ENCODE data around the gene ZNF185. TPM values are rescaled to one million over a fixed set of nuclear protein-coding genes. Genes with fewer than 3 reads are reported as not detected.

The ZNF185 gene
- total RNA-seq, 1 donor from 2014 or later = 2.6 TPM

GRCh38 chrX:152900937-152901445 is 3.1 kb downstream of the ZNF185 start:
- Mint-ChIP-seq H3K4me3 (no peak overlapping the region), H3K9me3 (no peaks in the 10 kb centered on the region), H3K27ac (ENCODE audit: unreplicated experiment) (peak overlapping the region; percentile 43), H3K36me3 (ENCODE audit: low read depth) (peaks cover 5% of the 10 kb centered on the region), H3K27me3 (ENCODE audit: low read depth) (peaks cover 6% of the 10 kb centered on the region), H3K4me1 (peaks cover 18% of the 10 kb centered on the region)
- DNase-seq (ENCODE audit: low read depth, low spot score) = no peak
- TF ChIP-seq CTCF (conservative IDR thresholded peaks at IDR 0.05) = no peak

- peak overlapping the region; percentile 1 for H3K4me3 Mint-ChIP-seq
- H3K27me3 Mint-ChIP-seq (ENCODE audit: low read depth) = no peaks in the 10 kb centered on the region
- no peaks in the 10 kb centered on the region for H3K36me3 Mint-ChIP-seq (ENCODE audit: low read depth)
- no peaks in the 10 kb centered on the region for H3K9me3 Mint-ChIP-seq
- no peak overlapping the region for H3K27ac Mint-ChIP-seq (ENCODE audit: unreplicated experiment)
- peaks cover 12% of the 10 kb centered on the region for H3K4me1 Mint-ChIP-seq
- no peak for TF ChIP-seq CTCF (conservative IDR thresholded peaks at IDR 0.05)
- DNase-seq (ENCODE audit: low read depth, low spot score) = no peak
Observed at GRCh38 chrX:152901816-152902501, 4.1 kb downstream of the ZNF185 start.

GRCh38 chrX:152902502-152902820 is 4.6 kb downstream of the ZNF185 start:
- Mint-ChIP-seq H3K36me3 (ENCODE audit: low read depth) (no peaks in the 10 kb centered on the region), H3K4me3 (no peak overlapping the region), H3K9me3 (no peaks in the 10 kb centered on the region)

GRCh38 chrX:152903589-152903988 is 5.7 kb downstream of the ZNF185 start:
- Mint-ChIP-seq H3K27ac (ENCODE audit: unreplicated experiment) (no peak overlapping the region), H3K4me3 (no peak overlapping the region), H3K4me1 (peaks cover 19% of the 10 kb centered on the region), H3K27me3 (ENCODE audit: low read depth) (no peaks in the 10 kb centered on the region), H3K36me3 (ENCODE audit: low read depth) (no peaks in the 10 kb centered on the region), H3K9me3 (no peaks in the 10 kb centered on the region)
- no peak for TF ChIP-seq CTCF (conservative IDR thresholded peaks at IDR 0.05)
- DNase-seq (ENCODE audit: low read depth, low spot score) = no peak

More at GRCh38 chrX:152902502-152902820, 4.6 kb downstream of the ZNF185 start:
- no peak overlapping the region for H3K27ac Mint-ChIP-seq (ENCODE audit: unreplicated experiment)
- H3K4me1 Mint-ChIP-seq = peaks cover 17% of the 10 kb centered on the region
- no peaks in the 10 kb centered on the region for H3K27me3 Mint-ChIP-seq (ENCODE audit: low read depth)
- TF ChIP-seq CTCF (conservative IDR thresholded peaks at IDR 0.05) = no peak
- no peak for DNase-seq (ENCODE audit: low read depth, low spot score)

GRCh38 chrX:152904151-152905080 is 6.5 kb downstream of the ZNF185 start:
- Mint-ChIP-seq H3K27me3 (ENCODE audit: low read depth) (no peaks in the 10 kb centered on the region), H3K9me3 (no peaks in the 10 kb centered on the region), H3K27ac (ENCODE audit: unreplicated experiment) (no peak overlapping the region), H3K4me3 (no peak overlapping the region), H3K36me3 (ENCODE audit: low read depth) (no peaks in the 10 kb centered on the region), H3K4me1 (peaks cover 19% of the 10 kb centered on the region)
- peak; percentile 66 for TF ChIP-seq CTCF (conservative IDR thresholded peaks at IDR 0.05)
- DNase-seq (ENCODE audit: low read depth, low spot score) = peak; percentile 55
